ENCODE data around the gene SLC12A8.

The SLC12A8 gene

DNA sequence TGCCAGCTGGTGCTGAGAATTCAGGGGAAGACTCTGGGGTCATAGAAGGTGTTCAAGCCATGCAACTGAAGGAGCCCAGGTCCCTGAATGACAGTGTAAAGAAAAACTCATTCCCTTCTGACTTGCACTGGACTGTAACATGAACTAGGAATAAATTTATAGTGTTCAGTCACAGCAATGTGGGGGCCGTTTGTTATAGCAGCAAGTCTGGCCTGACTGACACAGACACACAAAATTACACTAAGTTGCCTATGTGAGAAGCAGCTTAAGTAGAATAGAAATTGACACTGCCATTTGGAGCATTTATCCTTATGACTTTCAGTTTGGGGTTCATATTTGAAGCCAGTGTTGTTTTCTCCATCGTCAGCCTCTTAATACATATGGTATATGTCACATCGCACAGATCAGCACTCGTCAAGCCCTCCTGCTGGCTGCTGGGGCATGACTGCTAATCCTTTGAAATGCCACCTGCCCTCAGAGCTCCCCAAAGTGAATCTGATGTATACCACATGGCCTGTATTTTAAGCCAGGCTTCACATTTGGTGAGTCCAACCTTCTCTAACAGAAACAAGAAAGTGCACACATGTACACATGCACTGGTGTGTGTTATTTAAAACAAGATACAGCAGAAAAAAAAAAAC lies 139.7 kb downstream of the SLC12A8 start:
- DNase-seq (ENCODE audit: low read depth), result no peak
- TF ChIP-seq, protein P1, sequence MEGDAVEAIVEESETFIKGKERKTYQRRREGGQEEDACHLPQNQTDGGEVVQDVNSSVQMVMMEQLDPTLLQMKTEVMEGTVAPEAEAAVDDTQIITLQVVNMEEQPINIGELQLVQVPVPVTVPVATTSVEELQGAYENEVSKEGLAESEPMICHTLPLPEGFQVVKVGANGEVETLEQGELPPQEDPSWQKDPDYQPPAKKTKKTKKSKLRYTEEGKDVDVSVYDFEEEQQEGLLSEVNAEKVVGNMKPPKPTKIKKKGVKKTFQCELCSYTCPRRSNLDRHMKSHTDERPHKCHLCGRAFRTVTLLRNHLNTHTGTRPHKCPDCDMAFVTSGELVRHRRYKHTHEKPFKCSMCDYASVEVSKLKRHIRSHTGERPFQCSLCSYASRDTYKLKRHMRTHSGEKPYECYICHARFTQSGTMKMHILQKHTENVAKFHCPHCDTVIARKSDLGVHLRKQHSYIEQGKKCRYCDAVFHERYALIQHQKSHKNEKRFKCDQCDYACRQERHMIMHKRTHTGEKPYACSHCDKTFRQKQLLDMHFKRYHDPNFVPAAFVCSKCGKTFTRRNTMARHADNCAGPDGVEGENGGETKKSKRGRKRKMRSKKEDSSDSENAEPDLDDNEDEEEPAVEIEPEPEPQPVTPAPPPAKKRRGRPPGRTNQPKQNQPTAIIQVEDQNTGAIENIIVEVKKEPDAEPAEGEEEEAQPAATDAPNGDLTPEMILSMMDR (IDR thresholded peaks at IDR 0.05; ENCODE audit: control insufficient read depth, extremely low read depth, insufficient read depth), result no peak
- H3K4me3 ChIP-seq (ENCODE audit: low read depth, low read length), result no peak overlapping the region

- no peak for DNase-seq (ENCODE audit: low read depth)
- TF ChIP-seq, protein P1 (IDR thresholded peaks at IDR 0.05; ENCODE audit: control insufficient read depth, extremely low read depth, insufficient read depth), result no peak
Measured at GRCh38 chr3:125072301-125072700, 140.2 kb downstream of the SLC12A8 start.

GRCh38 chr3:125069968-125070745 lies 142.4 kb downstream of the SLC12A8 start:
- H3K4me3 ChIP-seq (ENCODE audit: low read depth, low read length), result no peak overlapping the region
- TF ChIP-seq, protein P1 (IDR thresholded peaks at IDR 0.05; ENCODE audit: control insufficient read depth, extremely low read depth, insufficient read depth), result no peak
- no peak for DNase-seq (ENCODE audit: low read depth)

More at GRCh38 chr3:125072301-125072700, 140.2 kb downstream of the SLC12A8 start:
- H3K4me3 ChIP-seq (ENCODE audit: low read depth, low read length), result no peak overlapping the region

GRCh38 chr3:125069452-125069851 lies 143.1 kb downstream of the SLC12A8 start:
- H3K4me3 ChIP-seq (ENCODE audit: low read depth, low read length), result no peak overlapping the region
- no peak for DNase-seq (ENCODE audit: low read depth)
- TF ChIP-seq, protein P1 (IDR thresholded peaks at IDR 0.05; ENCODE audit: control insufficient read depth, extremely low read depth, insufficient read depth), result no peak

DNA sequence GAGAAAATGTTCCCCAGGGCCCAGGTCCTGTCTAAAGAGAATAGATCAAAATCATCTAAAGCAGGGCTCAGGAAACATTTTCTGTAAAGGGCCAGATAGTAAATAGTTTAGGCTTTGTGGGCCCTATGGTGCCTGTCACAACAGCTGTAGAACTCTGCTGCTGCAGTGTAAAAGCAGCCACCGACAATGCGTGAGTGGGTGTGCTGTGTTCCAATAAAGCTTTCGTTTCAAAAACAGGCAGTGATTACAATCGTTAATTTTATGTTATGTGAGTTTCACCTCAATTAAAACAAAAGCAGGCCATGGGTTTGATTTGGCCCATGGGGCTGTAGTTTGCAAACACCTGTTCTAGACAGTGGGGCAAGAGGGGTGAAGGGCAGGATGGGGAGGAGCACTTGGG lies 144.3 kb downstream of the SLC12A8 start:
- no peak overlapping the region for H3K4me3 ChIP-seq (ENCODE audit: low read depth, low read length)
- TF ChIP-seq, protein P1 (IDR thresholded peaks at IDR 0.05; ENCODE audit: control insufficient read depth, extremely low read depth, insufficient read depth), result no peak
- DNase-seq (ENCODE audit: low read depth), result no peak

GRCh38 chr3:125067225-125067624 lies 145.3 kb downstream of the SLC12A8 start:
- TF ChIP-seq, protein P1 (IDR thresholded peaks at IDR 0.05; ENCODE audit: control insufficient read depth, extremely low read depth, insufficient read depth), result no peak
- DNase-seq (ENCODE audit: low read depth), result no peak
- H3K4me3 ChIP-seq (ENCODE audit: low read depth, low read length), result no peak overlapping the region
